Keratinocyte (primary cell): ENCODE results near the gene VPS11. TPM values are rescaled to one million over a fixed set of nuclear protein-coding genes. Genes with fewer than 3 reads are reported as not detected.

Experiments
- DNase-seq: peaks from one replicate; pipeline ENCODE4 v3.0.0-alpha.2; 2011; ENCODE audit warnings: low read depth, missing footprints, low spot score
- FAIRE-seq: peaks from 2 replicates; lab custom pipeline; 2011; peaks lifted over from hg19 to GRCh38; lab: Jason Lieb, UNC
- H2AFZ ChIP-seq: 2 replicates; pipeline ENCODE4 v1.6.0; 2012; ENCODE audit warnings: low read length, control low read depth, inconsistent platforms; ENCODE audit not compliant: control insufficient read depth
- H3K27ac ChIP-seq: 2 replicates; pipeline ENCODE4 v1.5.1; 2011; ENCODE audit warnings: low read length; ENCODE audit not compliant: control insufficient read depth, insufficient read depth
- H3K27me3 ChIP-seq: 3 replicates; pipeline ENCODE4 v1.6.0; 2011; ENCODE audit warnings: low read length; ENCODE audit not compliant: control insufficient read depth, insufficient read depth; ENCODE audit errors: extremely low read depth
- H3K36me3 ChIP-seq, 2 experiments: 2 replicates in 1 of 2; 3 replicates in 1 of 2; pipeline ENCODE4 v1.5.1; 2011; ENCODE audit warnings: low read length in 2 of 2, mild to moderate bottlenecking in 1 of 2; ENCODE audit not compliant: control insufficient read depth in 2 of 2, insufficient read depth in 2 of 2; ENCODE audit errors: extremely low read depth in 1 of 2
- H3K4me1 ChIP-seq: 3 replicates; pipeline ENCODE4 v1.5.1; 2011; ENCODE audit warnings: low read length; ENCODE audit not compliant: control insufficient read depth, insufficient read depth; ENCODE audit errors: extremely low read depth
- H3K4me2 ChIP-seq: 3 replicates; pipeline ENCODE4 v1.6.0; 2011; ENCODE audit warnings: low read depth, low read length; ENCODE audit not compliant: control insufficient read depth, insufficient read depth; ENCODE audit errors: extremely low read depth
- H3K4me3 ChIP-seq, 3 experiments: fragments of 200-600 bp in 1 of 3; sonication (generic) in 1 of 3; 2 replicates in 2 of 3; 3 replicates in 1 of 3; pipeline ENCODE4 v1.5.1; 2011 to 2016; ENCODE audit warnings: low read length in 3 of 3, mild to moderate bottlenecking in 3 of 3, control low read depth in 2 of 3, inconsistent platforms in 1 of 3, low read depth in 1 of 3, mixed read lengths in 1 of 3, mixed run types in 1 of 3, moderate library complexity in 1 of 3; ENCODE audit not compliant: control insufficient read depth in 2 of 3, insufficient read depth in 2 of 3; ENCODE audit errors: extremely low read depth in 1 of 3
- H3K79me2 ChIP-seq: 2 replicates; pipeline ENCODE4 v1.6.0; 2012; ENCODE audit warnings: low read length; ENCODE audit not compliant: control insufficient read depth, insufficient read depth
- H3K9ac ChIP-seq: 3 replicates; pipeline ENCODE4 v1.6.0; 2011; ENCODE audit warnings: low read length; ENCODE audit not compliant: control insufficient read depth, insufficient read depth; ENCODE audit errors: extremely low read depth
- H3K9me1 ChIP-seq: 3 replicates; pipeline ENCODE4 v1.6.0; 2011; ENCODE audit warnings: low read length; ENCODE audit not compliant: control insufficient read depth, insufficient read depth; ENCODE audit errors: extremely low read depth
- H3K9me3 ChIP-seq: 2 replicates; pipeline ENCODE4 v1.5.1; 2012; ENCODE audit warnings: low read depth, low read length; ENCODE audit not compliant: control insufficient read depth
- H4K20me1 ChIP-seq: 3 replicates; pipeline ENCODE4 v1.6.0; 2011; ENCODE audit warnings: low read length; ENCODE audit not compliant: control insufficient read depth, insufficient read depth; ENCODE audit errors: extremely low read depth
- CTCF ChIP-seq, 3 experiments: IDR thresholded peaks in 1 of 3; conservative IDR thresholded peaks in 1 of 3; optimal IDR thresholded peaks in 1 of 3; 2 replicates in 2 of 3; 3 replicates in 1 of 3; pipeline versions ENCODE3 to v1.5.1; 2011; ENCODE audit warnings: low read length in 3 of 3, mild to moderate bottlenecking in 3 of 3, moderate library complexity in 2 of 3, control low read depth in 1 of 3, inconsistent platforms in 1 of 3; ENCODE audit not compliant: insufficient read depth in 2 of 3; ENCODE audit errors: extremely low read depth in 1 of 3
- EZH2 ChIP-seq: IDR thresholded peaks from one replicate; pipeline ENCODE4 v1.6.1; 2012; ENCODE audit warnings: inconsistent platforms, mild to moderate bottlenecking, low read length, moderate library complexity
- dilution Hi-C: fragments of 300-500 bp; cut with MboI; formaldehyde crosslinking; loops from one replicate; pipeline ENCODE4 v1.7.0; 2020; ENCODE audit warnings: low sequenced_read_pairs; ENCODE audit not compliant: extremely low pct_ligation_motif_present
- polyA plus RNA-seq, 5 experiments: library from polyadenylated mRNA; depleted of rRNA in 3 of 5; stranded (reverse) in 3 of 5; stranded (forward) in 1 of 5; unstranded in 1 of 5; fragments of >200 nt; gene quantifications; 1 replicate in 1 of 5; 2 replicates in 3 of 5; 3 replicates in 1 of 5; pipeline versions ENCODE4 v1.2.1 to v1.2.3, GENCODE V29; 2011 to 2012; ENCODE audit warnings: missing spikeins in 2 of 5, low read depth in 1 of 5, low replicate concordance in 1 of 5

Gene VPS11
- polyA plus RNA-seq, 1 donor (not counting 4 experiments of a cell fraction or from before 2014, with no cell fraction given), result 12.1 TPM

- Histone ChIP-seq H3K9me1 (peaks cover 8% of the 10 kb centered on the region), H3K27me3 (no peaks in the 10 kb centered on the region), H2AFZ (no peak overlapping the region), H3K9ac (no peak overlapping the region), H3K4me1 (peaks cover 16% of the 10 kb centered on the region), H3K79me2 (peaks cover 10% of the 10 kb centered on the region), H3K4me2 (no peak overlapping the region), H3K9me3 (no peaks in the 10 kb centered on the region), H3K27ac (no peak overlapping the region), H3K36me3 (peaks cover 7 to 17% of the 10 kb centered on the region in 2 experiments), H4K20me1 (no peaks in the 10 kb centered on the region), H3K4me3 (no peak overlapping the region)
- dilution Hi-C loops, result no loop called here
- DNase-seq (no peak), FAIRE-seq (no peak)
- no peak for TF ChIP-seq CTCF (optimal IDR thresholded peaks at IDR 0.05 in 1 of 3, IDR thresholded peaks at IDR 0.05 in 1 of 3, conservative IDR thresholded peaks at IDR 0.05 in 1 of 3; ENCODE audit: extremely low read depth in 1 of 3, insufficient read depth in 2 of 3, low read length in 3 of 3)
- TF ChIP-seq EZH2, result no peak
These were observed 44.8 kb downstream of the VPS11 start for GRCh38 chr11:119112314-119113020.

GRCh38 chr11:119113716-119114115 lies 46.1 kb downstream of the VPS11 start:
- H3K9me3 ChIP-seq, result no peaks in the 10 kb centered on the region
- no peak overlapping the region for H2AFZ ChIP-seq
- peaks cover 3% of the 10 kb centered on the region for H3K79me2 ChIP-seq
- H3K4me1 ChIP-seq, result peaks cover 7% of the 10 kb centered on the region
- no peak overlapping the region for H3K4me2 ChIP-seq
- dilution Hi-C loops, result no loop called here
- no peak overlapping the region for H3K4me3 ChIP-seq
- H3K27me3 ChIP-seq, result no peaks in the 10 kb centered on the region
- no peak for TF ChIP-seq EZH2
- TF ChIP-seq CTCF (optimal IDR thresholded peaks at IDR 0.05 in 1 of 3, IDR thresholded peaks at IDR 0.05 in 1 of 3, conservative IDR thresholded peaks at IDR 0.05 in 1 of 3; ENCODE audit: extremely low read depth in 1 of 3, insufficient read depth in 2 of 3, low read length in 3 of 3), result no peak
- H3K36me3 ChIP-seq, result peaks cover 7 to 19% of the 10 kb centered on the region in 2 experiments
- FAIRE-seq (no peak), DNase-seq (no peak)
- H3K9me1 ChIP-seq, result peaks cover 3% of the 10 kb centered on the region
- no peak overlapping the region for H3K27ac ChIP-seq
- H4K20me1 ChIP-seq, result no peaks in the 10 kb centered on the region
- H3K9ac ChIP-seq, result no peak overlapping the region
